IMR-90 (cell line): Measurements from ENCODE around the gene FHAD1. TPM values are rescaled to one million over a fixed set of nuclear protein-coding genes. Genes with fewer than 3 reads are reported as not detected.

Experiments
- ATAC-seq: fragments of 200-7000 bp; cut with Tn5 transposase; 2 replicates; pipeline ENCODE4 v1.9.1; 2020; ENCODE audit warnings: low read depth, mild to moderate bottlenecking, moderate library complexity
- BruUV-seq: library from RNA; stranded (reverse); fragments of 400-500 nt; replicated peaks from 2 replicates; lab custom pipeline; 2021; lab: Mats Ljungman, UMichigan
- CTCF ChIA-PET: fragments of 300-600 bp; formaldehyde crosslinking; extraction: SDS; loops from one replicate; lab custom pipeline; 2021; ENCODE audit warnings: antibody characterized with exemption; lab: Yijun Ruan, JAX
- POLR2A ChIA-PET: fragments of 300-600 bp; sonication (Branson Sonifier 250); formaldehyde crosslinking; loops from one replicate; lab custom pipeline; 2022; ENCODE audit warnings: antibody characterized with exemption; ENCODE audit not compliant: unreplicated experiment; lab: Charles Lee
- DNase-seq: peaks from one replicate; pipeline ENCODE4 v3.0.0; 2013
- H2AFZ ChIP-seq: replicated peaks from 2 replicates; pipeline ENCODE3; 2013; ENCODE audit warnings: low read length, mild to moderate bottlenecking; ENCODE audit not compliant: poor library complexity
- H2AK5ac ChIP-seq: 2 replicates; pipeline ENCODE4 v1.6.1; 2013; ENCODE audit warnings: low read depth, low read length, inconsistent platforms
- H2AK9ac ChIP-seq: replicated peaks from 2 replicates; pipeline ENCODE3; 2013; ENCODE audit warnings: mild to moderate bottlenecking, low read depth, low read length, moderate library complexity; ENCODE audit not compliant: poor library complexity
- H2BK120ac ChIP-seq: 2 replicates; pipeline ENCODE4 v1.6.1; 2013; ENCODE audit warnings: low read depth, low read length, inconsistent platforms
- H2BK15ac ChIP-seq: 3 replicates; pipeline ENCODE4 v1.6.1; 2013; ENCODE audit warnings: low read depth, low read length, inconsistent platforms
- H2BK20ac ChIP-seq: 2 replicates; pipeline ENCODE4 v1.6.1; 2013; ENCODE audit warnings: low read depth, mild to moderate bottlenecking, inconsistent platforms, low read length, moderate library complexity
- H2BK5ac ChIP-seq: 2 replicates; pipeline ENCODE4 v1.6.1; 2013; ENCODE audit warnings: mild to moderate bottlenecking, low read depth, low read length, inconsistent platforms; ENCODE audit not compliant: poor library complexity, severe bottlenecking
- H3K14ac ChIP-seq: replicated peaks from 2 replicates; pipeline ENCODE4 v1.6.1; 2013; ENCODE audit warnings: low read depth, low read length, inconsistent platforms
- H3K18ac ChIP-seq: 2 replicates; pipeline ENCODE4 v1.6.1; 2013; ENCODE audit warnings: low read depth, low read length, control low read depth
- H3K23ac ChIP-seq: 2 replicates; pipeline ENCODE4 v1.6.1; 2013; ENCODE audit warnings: low read depth, low read length, inconsistent platforms
- H3K27ac ChIP-seq: 2 replicates; pipeline ENCODE4 v1.5.1; 2013; ENCODE audit warnings: mild to moderate bottlenecking, control low read depth, low read length; ENCODE audit not compliant: insufficient read depth
- H3K27me3 ChIP-seq: 2 replicates; pipeline ENCODE4 v1.6.1; 2013; ENCODE audit warnings: low read length; ENCODE audit not compliant: control insufficient read depth, insufficient read depth
- H3K36me3 ChIP-seq: 2 replicates; pipeline ENCODE4 v1.6.1; 2013; ENCODE audit warnings: low read length, mixed read lengths; ENCODE audit not compliant: control insufficient read depth, insufficient read depth
- H3K4ac ChIP-seq: 2 replicates; pipeline ENCODE4 v1.6.1; 2013; ENCODE audit warnings: low read depth, low read length, inconsistent platforms
- H3K4me1 ChIP-seq: 2 replicates; pipeline ENCODE4 v1.6.1; 2013; ENCODE audit warnings: low read length, mixed read lengths; ENCODE audit not compliant: control insufficient read depth, insufficient read depth
- H3K4me2 ChIP-seq: 2 replicates; pipeline ENCODE4 v1.6.1; 2013; ENCODE audit warnings: low read depth, mild to moderate bottlenecking, control low read depth, low read length, moderate library complexity
- H3K4me3 ChIP-seq: 2 replicates; pipeline ENCODE4 v1.5.1; 2013; ENCODE audit warnings: low read depth, mild to moderate bottlenecking, control low read depth, low read length, moderate library complexity; ENCODE audit not compliant: insufficient read depth
- H3K56ac ChIP-seq: 2 replicates; pipeline ENCODE4 v1.6.1; 2013; ENCODE audit warnings: low read length, inconsistent platforms; ENCODE audit not compliant: insufficient read depth; ENCODE audit errors: extremely low read depth
- H3K79me1 ChIP-seq, 2 experiments: 2 replicates each; pipeline ENCODE4 v1.6.1; 2013; ENCODE audit warnings: low read length in 2 of 2, inconsistent platforms in 1 of 2, low read depth in 1 of 2
- H3K9ac ChIP-seq: 2 replicates; pipeline ENCODE4 v1.6.1; 2013; ENCODE audit warnings: low read depth, low read length, control low read depth
- H3K9me1 ChIP-seq: 2 replicates; pipeline ENCODE4 v1.6.1; 2013; ENCODE audit warnings: low read length, inconsistent platforms; ENCODE audit not compliant: insufficient read depth
- H3K9me3 ChIP-seq: 2 replicates; pipeline ENCODE4 v1.6.1; 2013; ENCODE audit warnings: low read length; ENCODE audit not compliant: control insufficient read depth, insufficient read depth
- H4K20me1 ChIP-seq: 2 replicates; pipeline ENCODE4 v1.6.1; 2013; ENCODE audit warnings: low read length, inconsistent platforms; ENCODE audit not compliant: insufficient read depth
- H4K5ac ChIP-seq: 2 replicates; pipeline ENCODE4 v1.6.1; 2013; ENCODE audit warnings: mild to moderate bottlenecking, low read depth, low read length, control low read depth
- H4K8ac ChIP-seq, 2 experiments: 2 replicates each; pipeline ENCODE4 v1.6.1; 2013; ENCODE audit warnings: low read depth in 2 of 2, low read length in 2 of 2, control low read depth in 1 of 2, inconsistent platforms in 1 of 2
- H4K91ac ChIP-seq: 2 replicates; pipeline ENCODE4 v1.6.1; 2013; ENCODE audit warnings: low read depth, low read length, inconsistent platforms; ENCODE audit not compliant: insufficient read depth
- BHLHE40 ChIP-seq: fragments of 150-350 bp; IDR thresholded peaks from 2 replicates; pipeline ENCODE4 v1.6.1; 2016; ENCODE audit warnings: mild to moderate bottlenecking, low read depth, low read length
- CEBPB ChIP-seq: IDR thresholded peaks from 2 replicates; pipeline ENCODE4 v1.6.1; 2012; ENCODE audit warnings: low read depth, low read length, improper control_type of control experiment
- FOS ChIP-seq: fragments of 150-350 bp; IDR thresholded peaks from 2 replicates; pipeline ENCODE4 v1.6.1; 2016; ENCODE audit warnings: low read depth, low read length
- MAFK ChIP-seq: IDR thresholded peaks from 2 replicates; pipeline ENCODE4 v1.6.1; 2012; ENCODE audit warnings: low read depth, low read length, improper control_type of control experiment
- MAZ ChIP-seq: IDR thresholded peaks from 2 replicates; pipeline ENCODE4 v1.6.1; 2012; ENCODE audit warnings: low read depth, mild to moderate bottlenecking, low read length, improper control_type of control experiment, moderate library complexity, borderline replicate concordance
- MXI1 ChIP-seq: IDR thresholded peaks from 2 replicates; pipeline ENCODE4 v1.6.1; 2012; ENCODE audit warnings: low read depth, mild to moderate bottlenecking, low read length, moderate library complexity, borderline replicate concordance
- POLR2A ChIP-seq: IDR thresholded peaks from 2 replicates; pipeline ENCODE4 v1.6.1; 2012; ENCODE audit warnings: mild to moderate bottlenecking, low read depth, low read length
- RAD21 ChIP-seq: IDR thresholded peaks from 2 replicates; pipeline ENCODE4 v1.6.1; 2012; ENCODE audit warnings: low read length, improper control_type of control experiment
- RFX5 ChIP-seq: IDR thresholded peaks from 2 replicates; pipeline ENCODE4 v1.8.0; 2012; ENCODE audit warnings: low read depth, mild to moderate bottlenecking, low read length, moderate library complexity
- SMC3 ChIP-seq: fragments of 150-350 bp; IDR thresholded peaks from 2 replicates; pipeline ENCODE4 v1.6.1; 2016; ENCODE audit warnings: low read depth, mild to moderate bottlenecking, antibody characterized with exemption, low read length, moderate library complexity
- WGBS, 2 experiments: methylation state at CpG; one replicate each; pipeline versions ENCODE4 v1.1.5 to v1.1.7; 2013; ENCODE audit warnings: missing lambda C conversion rate in 2 of 2; ENCODE audit not compliant: insufficient read length in 1 of 2; ENCODE audit errors: extremely low coverage in 2 of 2; 5-methylcytosine and 5-hydroxymethylcytosine counted together
- dilution Hi-C: fragments of 300-500 bp; cut with HindIII; formaldehyde crosslinking; loops from one replicate; pipeline ENCODE4 v1.14.3; 2018; ENCODE audit warnings: low sequenced_read_pairs; ENCODE audit not compliant: unreplicated experiment
- in situ Hi-C: fragments of 300-500 bp; cut with MboI; formaldehyde crosslinking; loops from 3 replicates; pipeline ENCODE4 v1.14.3; 2019; ENCODE audit warnings: low sequenced_read_pairs, inconsistent platforms, mixed read lengths
- intact Hi-C: fragments of 100-400 bp; cut with micrococcal nuclease; formaldehyde crosslinking; loops from 2 replicates; pipeline ENCODE4 v1.10.0; 2022
- polyA plus RNA-seq, 3 experiments: library from polyadenylated mRNA; depleted of rRNA; stranded (reverse); fragments of >200 nt; gene quantifications; 2 replicates each; pipeline ENCODE4 v1.2.3, GENCODE V29; 2012; ENCODE audit warnings: low replicate concordance in 1 of 3
- total RNA-seq: library from RNA; depleted of rRNA; stranded (reverse); fragments of >200 nt; gene quantifications from 2 replicates; pipeline ENCODE4 v1.2.3, GENCODE V29; 2012
- TF ChIP-seq, protein P1 (sequence below): fragments of 150-350 bp; IDR thresholded peaks from 2 replicates; pipeline ENCODE4 v1.6.1; 2017; ENCODE audit warnings: mild to moderate bottlenecking, antibody characterized with exemption, low read length, low read depth
- TF ChIP-seq, protein P2 (sequence below): conservative IDR thresholded peaks from 2 replicates; pipeline ENCODE4 v1.5.1; 2012; ENCODE audit warnings: mild to moderate bottlenecking, low read depth, low read length, improper control_type of control experiment

Gene FHAD1
- total and polyA plus RNA-seq, 2 of the 4 experiments (the other 2 are of a cell fraction): not detected

DNA sequence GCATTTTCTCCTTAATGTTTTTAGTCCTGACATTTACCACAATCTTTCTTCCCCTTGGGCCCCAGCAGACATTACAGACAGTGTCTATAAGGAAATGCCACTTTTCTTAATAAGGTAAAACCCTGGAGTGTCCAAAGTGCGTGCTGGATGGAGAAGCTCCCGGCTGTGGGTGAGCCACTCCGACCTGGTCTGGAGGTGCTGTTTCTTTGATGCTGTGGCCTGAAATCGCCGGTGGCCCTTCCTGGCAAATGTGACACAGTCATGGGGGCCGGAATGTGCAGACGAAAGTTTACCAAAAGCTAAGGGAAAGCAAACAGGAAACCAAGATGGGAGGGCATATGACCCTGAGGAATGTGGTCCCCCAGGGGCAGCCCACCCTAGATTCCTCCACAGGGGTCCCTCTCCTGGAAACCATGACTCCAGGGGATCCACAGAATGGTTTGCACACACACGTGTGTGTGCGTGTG is 77.9 kb downstream of the FHAD1 start:
- no peaks in the 10 kb centered on the region for H3K36me3 ChIP-seq
- H3K9me1 ChIP-seq: 0 out of 2 replicates have a peak, but pooled peaks cover under 1% of the 10 kb centered on the region
- no peak overlapping the region for H2BK20ac ChIP-seq
- H3K27me3 ChIP-seq: no peaks in the 10 kb centered on the region
- H2BK120ac ChIP-seq: no peak overlapping the region
- no peak overlapping the region for H3K9ac ChIP-seq
- H3K79me1 ChIP-seq: no peaks in the 10 kb centered on the region
- WGBS, 2 experiments: no CpG with 5 or more reads among the region's 9 CpGs
- H3K23ac ChIP-seq: no peak overlapping the region
- intact Hi-C loops (loop anchor here (5.0 kb wide), 1 partner anchor 197 kb away; the partner anchor contains the start of gene CASP9), in situ Hi-C loops (loop anchor here (5.0 kb wide), 1 partner anchor 102 kb away; no protein-coding TSS in a partner anchor), dilution Hi-C loops (no loop called here)
- H3K18ac ChIP-seq: no peak overlapping the region
- no peak overlapping the region for H4K91ac ChIP-seq
- H3K4ac ChIP-seq: no peak overlapping the region
- no peak overlapping the region for H2BK15ac ChIP-seq
- no peak overlapping the region for H4K5ac ChIP-seq
- no TSS peak for BruUV-seq
- H2BK5ac ChIP-seq: no peak overlapping the region
- no peaks in the 10 kb centered on the region for H4K20me1 ChIP-seq
- ChIA-PET CTCF (interaction anchor here (2.0 to 3.8 kb wide), 3 partner anchors 92 to 107 kb away, joined by 7 to 25 read pairs (median 13); no protein-coding TSS in a partner anchor), POLR2A (no interaction called here)
- no peak overlapping the region for H3K4me2 ChIP-seq
- peaks cover 2% of the 10 kb centered on the region; the same call in 1 of the 2 replicates for H3K9me3 ChIP-seq
- H2AFZ ChIP-seq: peak overlapping the region; percentile 34
- ATAC-seq (no peak), DNase-seq (no peak)
- no peak overlapping the region for H3K4me3 ChIP-seq
- H4K8ac ChIP-seq: no peak overlapping the region
- H3K56ac ChIP-seq: no peak overlapping the region
- H2AK9ac ChIP-seq: no peak overlapping the region
- peaks cover 3% of the 10 kb centered on the region; the same call in 1 of the 2 replicates for H3K4me1 ChIP-seq
- no peak overlapping the region for H3K14ac ChIP-seq
- TF ChIP-seq, protein P1, sequence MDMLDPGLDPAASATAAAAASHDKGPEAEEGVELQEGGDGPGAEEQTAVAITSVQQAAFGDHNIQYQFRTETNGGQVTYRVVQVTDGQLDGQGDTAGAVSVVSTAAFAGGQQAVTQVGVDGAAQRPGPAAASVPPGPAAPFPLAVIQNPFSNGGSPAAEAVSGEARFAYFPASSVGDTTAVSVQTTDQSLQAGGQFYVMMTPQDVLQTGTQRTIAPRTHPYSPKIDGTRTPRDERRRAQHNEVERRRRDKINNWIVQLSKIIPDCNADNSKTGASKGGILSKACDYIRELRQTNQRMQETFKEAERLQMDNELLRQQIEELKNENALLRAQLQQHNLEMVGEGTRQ: no peak
- TF ChIP-seq RAD21 (no peak), MXI1 (no peak), RFX5 (no peak), POLR2A (no peak), MAFK (no peak), FOS (no peak), CEBPB (no peak), BHLHE40 (no peak), MAZ (no peak), SMC3 (no peak)
- TF ChIP-seq, protein P2, sequence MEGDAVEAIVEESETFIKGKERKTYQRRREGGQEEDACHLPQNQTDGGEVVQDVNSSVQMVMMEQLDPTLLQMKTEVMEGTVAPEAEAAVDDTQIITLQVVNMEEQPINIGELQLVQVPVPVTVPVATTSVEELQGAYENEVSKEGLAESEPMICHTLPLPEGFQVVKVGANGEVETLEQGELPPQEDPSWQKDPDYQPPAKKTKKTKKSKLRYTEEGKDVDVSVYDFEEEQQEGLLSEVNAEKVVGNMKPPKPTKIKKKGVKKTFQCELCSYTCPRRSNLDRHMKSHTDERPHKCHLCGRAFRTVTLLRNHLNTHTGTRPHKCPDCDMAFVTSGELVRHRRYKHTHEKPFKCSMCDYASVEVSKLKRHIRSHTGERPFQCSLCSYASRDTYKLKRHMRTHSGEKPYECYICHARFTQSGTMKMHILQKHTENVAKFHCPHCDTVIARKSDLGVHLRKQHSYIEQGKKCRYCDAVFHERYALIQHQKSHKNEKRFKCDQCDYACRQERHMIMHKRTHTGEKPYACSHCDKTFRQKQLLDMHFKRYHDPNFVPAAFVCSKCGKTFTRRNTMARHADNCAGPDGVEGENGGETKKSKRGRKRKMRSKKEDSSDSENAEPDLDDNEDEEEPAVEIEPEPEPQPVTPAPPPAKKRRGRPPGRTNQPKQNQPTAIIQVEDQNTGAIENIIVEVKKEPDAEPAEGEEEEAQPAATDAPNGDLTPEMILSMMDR: no peak
- H2AK5ac ChIP-seq: no peak overlapping the region
- no peak overlapping the region for H3K27ac ChIP-seq
